ENCODE measurements around the gene C19orf85.
"Not testable (repeated sequence)": the region's sequence is repeated elsewhere in the genome, so short reads cannot be mapped to it uniquely, and the experiment has no call there.

Gene C19orf85

GRCh38 chr19:55464662-55465054 lies at the start of gene C19orf85:
TSS of gene C19orf85 (minus strand) at chr19:55464751. CDS start at chr19:55464554, 197 bp downstream.
- DNase-seq, result no peak

- DNase-seq, result no peak
Observed at GRCh38 chr19:55508120-55508519, 43.6 kb upstream of the C19orf85 start.

GRCh38 chr19:55504981-55505380 lies 40.4 kb upstream of the C19orf85 start:
- DNase-seq, result no peak

- DNase-seq, result no peak
Observed at GRCh38 chr19:55504252-55504603, 39.7 kb upstream of the C19orf85 start.

GRCh38 chr19:55503502-55504251 lies 39.1 kb upstream of the C19orf85 start:
- peak; percentile 75 for DNase-seq

- no peak for DNase-seq
Observed at GRCh38 chr19:55503157-55503501, 38.6 kb upstream of the C19orf85 start.

- DNase-seq, result no peak
Observed at GRCh38 chr19:55502197-55502952, 37.8 kb upstream of the C19orf85 start.

- no peak for DNase-seq
Observed at GRCh38 chr19:55500368-55500952, 35.9 kb upstream of the C19orf85 start.

GRCh38 chr19:55498246-55498840 lies 33.8 kb upstream of the C19orf85 start:
- no peak for DNase-seq

GRCh38 chr19:55497763-55498162 lies 33.2 kb upstream of the C19orf85 start:
- no peak for DNase-seq

- not testable (repeated sequence) for DNase-seq
Observed at GRCh38 chr19:55496820-55497219, 32.3 kb upstream of the C19orf85 start.

GRCh38 chr19:55495646-55496349 lies 31.2 kb upstream of the C19orf85 start:
- no peak for DNase-seq

GRCh38 chr19:55494172-55494761 lies 29.7 kb upstream of the C19orf85 start:
- DNase-seq, result peak; percentile 56

- no peak for DNase-seq
Observed at GRCh38 chr19:55493645-55494171, 29.2 kb upstream of the C19orf85 start.

GRCh38 chr19:55493052-55493644 lies 28.6 kb upstream of the C19orf85 start:
- no peak for DNase-seq

GRCh38 chr19:55492362-55492944 lies 27.9 kb upstream of the C19orf85 start:
- DNase-seq, result no peak

- no peak for DNase-seq
Observed at GRCh38 chr19:55491546-55492360, 27.2 kb upstream of the C19orf85 start.

- no peak for DNase-seq
Observed at GRCh38 chr19:55490478-55491432, 26.2 kb upstream of the C19orf85 start.
